NOMO-1 treated with dmso at 0.1 percent for 144 hours (cell line): ENCODE measurements around the gene CALCA.

Source experiments
- DNase-seq: peaks from one replicate; lab custom pipeline; 2025; ENCODE audit not compliant: unreplicated experiment; lab: John Stamatoyannopoulos, UW

The CALCA gene

GRCh38 chr11:14949437-14950147, 22.6 kb downstream of the CALCA start:
- no peak for DNase-seq

DNA sequence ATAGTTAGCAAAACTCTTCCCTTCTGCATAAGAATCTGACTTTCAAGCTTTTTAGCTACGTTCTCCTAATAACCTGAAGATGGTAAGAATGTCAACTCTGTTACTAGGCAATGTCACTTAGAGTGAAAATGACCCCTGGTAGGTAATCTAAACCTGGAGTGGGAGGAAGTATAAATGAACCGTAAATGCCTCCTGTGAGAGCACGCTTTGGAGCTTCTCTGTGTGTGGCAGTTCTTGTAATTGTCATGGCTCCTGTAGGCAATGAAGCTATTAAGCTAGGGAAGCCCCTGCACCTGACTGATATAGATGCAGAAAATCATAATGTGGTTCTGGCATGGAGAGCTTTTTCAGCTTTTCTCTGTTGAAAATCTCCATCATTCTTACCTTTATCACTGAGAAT, 29.4 kb downstream of the CALCA start:
- DNase-seq, result no peak

DNA sequence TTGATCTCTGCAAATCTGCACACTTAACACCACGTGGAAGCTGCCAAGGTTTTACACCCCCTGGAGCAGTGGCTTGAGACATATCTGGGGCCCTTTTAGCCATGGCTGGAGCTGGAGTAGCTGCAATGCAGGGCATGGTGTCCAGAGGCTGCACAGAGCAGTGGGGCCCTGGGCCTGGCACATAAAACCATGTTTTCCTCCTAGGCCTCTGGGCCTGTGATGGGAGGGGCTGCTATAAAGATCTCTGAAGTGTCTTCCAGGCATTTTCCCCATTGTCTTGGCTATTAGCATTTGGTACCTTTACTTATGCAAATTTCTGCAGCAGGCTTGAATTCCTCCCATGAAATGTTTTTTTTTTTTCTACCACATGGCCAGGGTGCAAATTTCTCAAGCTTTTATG, 33.2 kb downstream of the CALCA start:
- no peak for DNase-seq

DNA sequence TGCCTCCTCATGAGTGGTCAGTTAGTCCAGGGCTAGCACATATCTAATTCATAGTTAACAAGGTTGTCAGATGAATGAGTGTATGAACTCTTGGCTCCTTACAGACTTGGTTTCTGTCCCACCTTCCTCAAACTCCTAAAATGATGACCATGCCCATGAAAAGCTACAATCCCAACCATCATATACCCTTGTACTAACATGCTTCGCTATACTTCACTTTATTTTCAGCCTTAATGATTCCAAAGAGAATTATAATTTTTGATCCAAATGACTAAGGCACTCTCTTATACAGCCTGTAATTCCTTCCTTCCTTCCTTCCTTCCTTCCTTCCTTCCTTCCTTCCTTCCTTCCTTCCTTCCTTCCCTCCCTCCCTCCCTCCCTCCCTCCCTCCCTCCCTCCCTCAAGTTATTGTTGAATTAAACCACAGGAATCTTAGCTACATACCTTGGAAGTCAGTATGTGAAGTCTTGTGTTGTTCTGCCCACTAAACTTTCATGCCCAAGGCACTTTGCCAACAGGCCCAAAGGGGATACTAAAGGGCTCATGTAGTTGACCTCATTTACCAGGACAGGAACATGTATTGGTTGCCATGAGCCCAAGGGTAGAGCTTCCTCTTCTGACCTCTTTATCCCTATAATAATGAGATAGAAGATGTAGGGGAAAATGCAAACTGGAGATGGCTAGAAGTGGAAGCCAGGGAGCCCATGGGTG, 37.4 kb downstream of the CALCA start:
- DNase-seq, result no peak

DNA sequence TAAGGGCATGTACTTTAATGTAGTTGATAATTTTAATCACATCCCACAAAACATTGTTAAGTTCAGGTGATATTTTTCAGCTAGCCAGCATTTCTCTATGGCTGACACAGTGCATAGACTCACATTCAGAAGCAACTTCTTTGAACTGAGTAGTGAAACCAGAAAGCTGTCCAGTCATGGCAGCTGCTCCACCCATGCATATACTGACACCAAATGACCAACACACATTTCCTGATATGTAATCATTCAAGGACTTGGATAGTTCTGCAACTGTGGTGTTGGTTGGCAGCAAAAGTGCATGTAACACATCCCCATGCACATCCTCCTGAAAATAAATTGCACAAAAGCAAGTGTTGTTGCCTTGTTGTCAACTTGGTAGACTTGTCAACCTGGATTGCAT, 39.7 kb downstream of the CALCA start:
- no peak for DNase-seq

DNA sequence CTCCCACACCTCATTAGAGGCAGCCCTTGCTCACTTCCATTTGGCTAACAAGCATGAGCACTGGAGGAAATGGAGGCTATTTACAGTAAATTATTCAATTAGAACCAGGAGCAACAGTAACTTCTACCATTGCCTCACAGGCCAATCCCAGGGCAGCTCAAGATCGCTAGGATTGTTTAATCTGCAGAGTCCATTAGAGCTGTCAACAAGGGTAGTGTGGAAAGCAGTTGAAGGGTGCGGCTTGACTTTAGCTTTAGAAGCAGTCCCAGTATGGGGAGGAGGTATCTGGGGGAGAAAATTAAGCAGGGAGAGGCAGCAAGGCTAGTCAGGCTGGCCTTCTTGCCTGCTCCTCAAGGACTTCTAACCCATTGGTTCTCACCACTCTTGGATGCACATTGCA, 41.8 kb downstream of the CALCA start:
- no peak for DNase-seq

- no peak for DNase-seq
These were observed 45.0 kb downstream of the CALCA start for GRCh38 chr11:14927146-14927545.

DNA sequence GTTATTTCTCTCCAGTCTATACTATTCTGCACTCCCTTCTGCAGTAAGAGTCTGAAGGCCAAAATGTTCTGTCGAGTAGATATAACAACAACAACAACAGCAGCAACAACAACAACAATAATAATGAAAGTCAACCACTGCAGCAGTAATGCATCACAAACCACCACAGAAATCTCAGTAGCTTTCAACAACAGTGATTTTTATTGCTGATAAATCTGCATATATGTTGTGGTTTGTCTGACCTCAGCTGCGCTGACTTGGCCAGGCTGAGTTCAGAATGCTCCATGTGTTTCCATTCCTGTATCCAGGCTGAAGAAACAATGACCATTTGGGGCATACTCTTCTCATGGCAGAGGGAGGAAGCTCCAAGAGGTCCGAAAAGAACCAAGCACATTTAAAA, 47.8 kb downstream of the CALCA start:
- no peak for DNase-seq
